Muscle layer of duodenum (tissue), 2 donors: ENCODE results near the gene ANKH.

Experiments
- H3K27ac ChIP-seq: one replicate; pipeline ENCODE4 v1.7.0; 2013; ENCODE audit warnings: mild to moderate bottlenecking, low read length
- H3K27me3 ChIP-seq: one replicate; pipeline ENCODE4 v1.7.0; 2013; ENCODE audit warnings: low read depth, mild to moderate bottlenecking, control low read depth, low read length
- H3K36me3 ChIP-seq, 2 donors: one replicate each; pipeline ENCODE4 v1.7.0; 2013; ENCODE audit warnings: low read length in 2 of 2, control low read depth in 1 of 2, mild to moderate bottlenecking in 1 of 2; ENCODE audit not compliant: insufficient read depth in 2 of 2, control insufficient read depth in 1 of 2
- H3K4me1 ChIP-seq, 2 donors: one replicate each; pipeline ENCODE4 v1.7.0; 2013; ENCODE audit warnings: low read length in 2 of 2, mild to moderate bottlenecking in 2 of 2, control low read depth in 1 of 2, moderate library complexity in 1 of 2; ENCODE audit not compliant: insufficient read depth in 2 of 2, control insufficient read depth in 1 of 2
- H3K4me3 ChIP-seq, 2 donors: one replicate each; pipeline ENCODE4 v1.7.0; 2013; ENCODE audit warnings: low read length in 2 of 2, low read depth in 1 of 2, mild to moderate bottlenecking in 1 of 2
- H3K9me3 ChIP-seq, 2 donors: one replicate each; pipeline ENCODE4 v1.7.0; 2013; ENCODE audit warnings: low read length in 2 of 2, control low read depth in 1 of 2, mild to moderate bottlenecking in 1 of 2; ENCODE audit not compliant: control insufficient read depth in 1 of 2
- donor health status: healthy.

ANKH gene

DNA sequence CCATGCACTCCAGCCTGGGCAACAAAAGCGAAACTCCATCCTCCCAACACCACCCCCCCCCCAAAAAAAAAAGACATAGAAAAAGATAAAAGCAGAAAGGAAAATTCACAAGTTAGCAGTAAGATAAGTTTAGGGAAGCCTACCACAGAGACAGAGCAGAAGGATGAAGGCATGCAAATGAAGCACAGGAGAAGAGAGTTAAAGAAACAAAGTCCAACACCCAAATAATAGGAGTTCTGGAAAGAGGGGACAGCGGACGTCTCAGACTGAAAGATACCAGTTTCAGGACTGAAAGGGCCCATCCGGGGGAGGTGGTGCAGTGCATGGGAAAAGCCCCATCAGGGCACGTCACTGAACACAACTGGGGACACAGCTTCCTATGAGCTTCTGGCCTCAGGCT is 152.8 kb downstream of the ANKH start:
- Histone ChIP-seq H3K27me3 (no peaks in the 10 kb centered on the region), H3K4me1 (no peaks in the 10 kb centered on the region), H3K9me3 (no peaks in the 10 kb centered on the region), H3K27ac (no peak overlapping the region), H3K4me3 (no peak overlapping the region), H3K36me3 (peaks cover 10 to 16% of the 10 kb centered on the region in 2 donors)

DNA sequence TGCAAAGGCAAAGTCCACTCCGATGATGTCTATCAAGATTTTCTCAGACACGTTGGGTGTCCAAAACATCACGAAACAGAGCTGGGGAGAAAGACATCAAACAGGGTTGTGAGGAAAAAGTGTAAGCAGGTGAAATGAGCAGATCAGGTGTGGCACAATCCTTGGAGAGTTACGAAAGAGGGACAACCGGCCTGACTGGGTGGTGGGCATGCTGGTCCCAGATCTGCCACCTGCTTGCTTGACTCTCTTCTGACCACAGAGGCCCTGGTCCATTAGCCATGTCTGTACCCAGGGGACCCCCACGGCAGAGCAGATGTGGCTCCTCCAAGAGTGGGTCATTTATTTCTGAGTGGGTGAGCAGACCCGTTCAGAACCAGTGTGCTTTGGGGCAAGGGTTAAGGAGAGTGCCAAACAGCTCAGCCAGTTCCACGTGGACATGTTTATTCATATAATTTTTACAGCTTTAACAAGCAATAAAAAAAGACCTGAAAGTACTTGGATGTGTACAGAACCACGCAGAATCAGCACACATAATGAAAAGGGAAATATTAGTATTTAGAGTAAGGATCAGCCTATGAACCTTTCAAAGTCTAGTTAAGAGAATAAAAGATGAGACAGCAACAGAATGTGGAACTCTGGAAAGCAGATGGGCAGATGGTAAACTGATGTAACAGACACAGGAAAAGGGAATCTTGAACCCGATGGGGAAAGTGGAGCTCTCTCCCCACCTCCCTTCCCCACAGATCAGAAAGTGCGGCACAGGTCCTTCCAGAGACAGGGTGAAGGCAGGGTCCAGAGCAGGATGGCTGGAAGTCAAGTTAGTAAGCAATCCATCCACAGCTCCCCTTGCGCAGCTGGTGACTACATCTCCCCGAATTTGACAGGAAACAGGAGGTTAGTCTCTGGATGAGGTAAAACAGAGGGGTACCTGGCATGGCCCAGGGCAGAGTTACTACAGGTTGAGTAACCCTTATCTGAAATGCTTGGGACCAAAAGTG is 154.5 kb downstream of the ANKH start:
- no peaks in the 10 kb centered on the region for H3K4me1 ChIP-seq
- H3K9me3 ChIP-seq = no peaks in the 10 kb centered on the region
- no peak overlapping the region for H3K27ac ChIP-seq
- H3K36me3 ChIP-seq = peaks cover 24 to 33% of the 10 kb centered on the region in 2 donors
- H3K27me3 ChIP-seq = no peaks in the 10 kb centered on the region
- no peak overlapping the region for H3K4me3 ChIP-seq

DNA sequence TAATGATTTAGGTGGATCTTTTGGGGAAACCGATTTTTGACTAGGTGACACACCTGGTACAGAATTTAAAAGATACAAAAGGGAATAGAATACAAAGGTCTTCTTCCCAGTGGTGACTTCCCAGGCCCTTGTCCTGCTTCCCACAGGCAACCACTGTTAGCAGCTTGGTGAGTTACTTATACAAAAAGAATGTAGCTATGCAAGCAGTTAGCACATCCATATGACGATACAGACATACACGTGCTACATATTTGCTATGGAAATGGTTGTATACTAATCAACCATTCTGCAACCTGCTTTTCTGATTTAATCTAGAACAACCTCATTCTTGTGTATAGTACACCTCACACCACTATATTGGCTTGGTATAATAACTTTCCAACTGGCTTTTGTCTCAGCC is 156.1 kb downstream of the ANKH start:
- no peak overlapping the region for H3K4me3 ChIP-seq
- no peak overlapping the region for H3K27ac ChIP-seq
- H3K9me3 ChIP-seq = no peaks in the 10 kb centered on the region
- H3K27me3 ChIP-seq = no peaks in the 10 kb centered on the region
- H3K4me1 ChIP-seq = no peaks in the 10 kb centered on the region
- H3K36me3 ChIP-seq = peaks cover 38 to 43% of the 10 kb centered on the region in 2 donors

GRCh38 chr5:14714706-14715105 is 156.9 kb downstream of the ANKH start:
- Histone ChIP-seq H3K36me3 (peaks cover 45% of the 10 kb centered on the region in 2 donors), H3K27ac (no peak overlapping the region), H3K9me3 (no peaks in the 10 kb centered on the region), H3K4me3 (no peak overlapping the region), H3K4me1 (no peaks in the 10 kb centered on the region), H3K27me3 (no peaks in the 10 kb centered on the region)

DNA sequence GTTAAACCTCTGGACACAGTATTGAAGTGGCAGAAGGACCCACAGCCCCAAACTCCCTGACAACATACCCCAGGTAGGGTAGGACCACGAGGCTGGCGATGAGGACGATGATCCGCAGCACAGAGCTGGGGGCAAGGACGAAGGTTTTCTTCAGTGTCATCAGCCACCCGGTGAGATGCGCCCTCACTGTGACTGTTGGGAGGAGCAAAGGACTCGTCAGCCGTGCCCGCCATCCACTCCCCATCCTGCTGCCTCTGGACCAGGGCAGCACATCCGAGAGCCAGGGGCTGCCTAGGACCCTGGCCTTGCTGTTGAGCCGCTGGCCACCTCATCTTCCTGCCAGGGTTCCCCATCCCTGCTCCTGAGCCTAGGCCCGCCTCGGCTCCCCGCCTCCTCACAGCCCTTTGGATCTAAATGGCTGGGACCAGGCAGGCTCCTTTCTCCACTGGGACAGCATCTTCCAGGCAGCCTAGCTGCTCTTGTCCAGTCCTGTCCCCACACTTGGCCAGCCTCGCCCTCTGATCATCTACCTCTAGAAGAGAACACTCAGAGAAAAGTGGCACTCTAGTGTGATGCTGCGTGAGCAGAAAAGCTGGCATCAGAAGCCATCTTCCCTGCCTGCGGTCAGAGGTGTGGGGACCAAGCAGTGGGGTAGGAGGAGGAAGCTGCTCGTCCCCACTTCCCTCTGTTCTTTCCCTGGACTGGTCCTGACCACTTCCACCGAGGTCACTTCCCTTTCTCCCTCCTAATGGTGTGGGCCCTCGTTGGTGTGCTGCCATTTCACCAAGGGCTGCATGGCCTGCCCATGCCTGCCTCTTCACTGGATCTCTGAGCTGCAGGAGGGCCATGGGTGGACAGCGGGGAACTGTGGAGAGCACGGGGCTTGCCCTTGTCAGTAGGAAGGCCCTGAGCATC is 157.8 kb downstream of the ANKH start:
- Histone ChIP-seq H3K4me1 (no peaks in the 10 kb centered on the region), H3K9me3 (no peaks in the 10 kb centered on the region), H3K27me3 (no peaks in the 10 kb centered on the region), H3K36me3 (peaks cover 50 to 53% of the 10 kb centered on the region in 2 donors), H3K4me3 (no peak overlapping the region), H3K27ac (no peak overlapping the region)

GRCh38 chr5:14712666-14713065 is 158.9 kb downstream of the ANKH start:
- Histone ChIP-seq H3K4me1 (no peaks in the 10 kb centered on the region), H3K27me3 (no peaks in the 10 kb centered on the region), H3K9me3 (no peaks in the 10 kb centered on the region), H3K27ac (no peak overlapping the region), H3K4me3 (no peak overlapping the region), H3K36me3 (peaks cover 53 to 59% of the 10 kb centered on the region in 2 donors)

GRCh38 chr5:14712131-14712530 is 159.4 kb downstream of the ANKH start:
- Histone ChIP-seq H3K27me3 (no peaks in the 10 kb centered on the region), H3K36me3 (peaks cover 54 to 59% of the 10 kb centered on the region in 2 donors)

GRCh38 chr5:14710313-14710994 is 161.1 kb downstream of the ANKH start:
- H3K36me3 ChIP-seq = peaks cover 56 to 57% of the 10 kb centered on the region in 2 donors
- no peak overlapping the region for H3K27ac ChIP-seq

More at GRCh38 chr5:14712131-14712530, 159.4 kb downstream of the ANKH start:
- Histone ChIP-seq H3K4me3 (no peak overlapping the region), H3K27ac (no peak overlapping the region), H3K9me3 (no peaks in the 10 kb centered on the region), H3K4me1 (no peaks in the 10 kb centered on the region)

GRCh38 chr5:14708551-14708950 is 163.0 kb downstream of the ANKH start:
- no peaks in the 10 kb centered on the region for H3K27me3 ChIP-seq
- H3K36me3 ChIP-seq = peaks cover 42 to 49% of the 10 kb centered on the region in 2 donors
- H3K9me3 ChIP-seq = no peaks in the 10 kb centered on the region

More at GRCh38 chr5:14710313-14710994, 161.1 kb downstream of the ANKH start:
- no peaks in the 10 kb centered on the region for H3K9me3 ChIP-seq
- H3K4me3 ChIP-seq = no peak overlapping the region
- H3K27me3 ChIP-seq = no peaks in the 10 kb centered on the region
- peaks cover 0 to 5% of the 10 kb centered on the region in 2 donors for H3K4me1 ChIP-seq

GRCh38 chr5:14707811-14708390 is 163.7 kb downstream of the ANKH start:
- H3K4me1 ChIP-seq = peaks cover 0 to 5% of the 10 kb centered on the region in 2 donors
- no peak overlapping the region for H3K27ac ChIP-seq
- H3K9me3 ChIP-seq = no peaks in the 10 kb centered on the region
- peaks cover 39 to 48% of the 10 kb centered on the region in 2 donors for H3K36me3 ChIP-seq
- H3K27me3 ChIP-seq = no peaks in the 10 kb centered on the region
- no peak overlapping the region for H3K4me3 ChIP-seq

More at GRCh38 chr5:14708551-14708950, 163.0 kb downstream of the ANKH start:
- no peak overlapping the region for H3K27ac ChIP-seq
- H3K4me1 ChIP-seq = peaks cover 0 to 5% of the 10 kb centered on the region in 2 donors
- H3K4me3 ChIP-seq = no peak overlapping the region
